ENCODE results near the gene C1orf21.
"Not testable (repeated sequence)": the region's sequence is repeated elsewhere in the genome, so short reads cannot be mapped to it uniquely, and the experiment has no call there.

Gene C1orf21, protein sequence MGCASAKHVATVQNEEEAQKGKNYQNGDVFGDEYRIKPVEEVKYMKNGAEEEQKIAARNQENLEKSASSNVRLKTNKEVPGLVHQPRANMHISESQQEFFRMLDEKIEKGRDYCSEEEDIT

GRCh38 chr1:184386312-184387068 is at the start of gene C1orf21:
Gene C1orf21, plus strand, starts transcription at chr1:184387029. Its CDS starts 90,481 bp downstream, at chr1:184477510.
- peak; percentile 21 for DNase-seq (ENCODE audit: low read depth, low spot score)

- not testable (repeated sequence) for DNase-seq (ENCODE audit: low read depth, low spot score)
These were observed 49.0 kb upstream of the C1orf21 start for GRCh38 chr1:184337865-184338264.

GRCh38 chr1:184340984-184341383 is 45.8 kb upstream of the C1orf21 start:
- no peak for DNase-seq (ENCODE audit: low read depth, low spot score)

- DNase-seq (ENCODE audit: low read depth, low spot score) = no peak
These were observed 36.3 kb upstream of the C1orf21 start for GRCh38 chr1:184350573-184350972.

GRCh38 chr1:184351416-184351975 is 35.3 kb upstream of the C1orf21 start:
- DNase-seq (ENCODE audit: low read depth, low spot score) = no peak

GRCh38 chr1:184352776-184353175 is 34.1 kb upstream of the C1orf21 start:
- no peak for DNase-seq (ENCODE audit: low read depth, low spot score)

GRCh38 chr1:184354719-184355118 is 32.1 kb upstream of the C1orf21 start:
- DNase-seq (ENCODE audit: low read depth, low spot score) = no peak

DNA sequence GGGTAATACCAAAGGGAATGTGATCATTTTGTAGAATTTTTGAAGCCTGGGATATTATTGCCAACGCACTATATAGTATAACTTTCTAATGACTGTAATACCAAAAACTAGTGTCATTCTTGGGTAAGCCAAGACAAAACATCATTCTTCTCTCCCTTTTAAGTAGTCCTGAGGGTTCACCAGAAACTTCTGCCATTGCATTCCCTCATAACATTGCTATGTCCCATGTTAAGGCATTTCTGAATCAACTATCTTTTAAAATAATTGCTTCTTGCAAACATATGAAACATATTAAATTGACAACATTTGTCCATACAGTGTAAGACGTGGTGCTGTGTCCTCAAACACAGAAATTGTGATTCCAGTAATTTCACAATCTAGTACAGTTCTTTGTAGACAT is 29.9 kb upstream of the C1orf21 start:
- DNase-seq (ENCODE audit: low read depth, low spot score) = no peak

DNA sequence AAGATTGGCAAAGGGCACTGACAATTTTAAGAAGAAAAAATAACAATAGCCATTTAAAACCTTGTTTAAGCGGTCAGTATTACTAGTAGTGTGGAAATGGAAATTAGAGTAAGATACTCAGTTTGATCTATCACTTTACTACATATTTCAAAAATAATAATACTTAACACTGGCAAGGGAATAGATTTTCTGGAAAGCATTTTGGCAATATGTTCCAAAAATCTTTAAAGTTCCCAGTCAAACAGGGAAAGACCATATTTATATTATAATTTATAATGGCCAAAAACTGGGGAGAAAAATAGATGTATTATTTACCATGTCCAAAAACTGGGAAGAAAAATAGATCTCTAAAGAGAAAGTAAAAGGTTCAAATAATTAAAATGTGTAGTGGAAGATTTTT is 28.6 kb upstream of the C1orf21 start:
- no peak for DNase-seq (ENCODE audit: low read depth, low spot score)

DNA sequence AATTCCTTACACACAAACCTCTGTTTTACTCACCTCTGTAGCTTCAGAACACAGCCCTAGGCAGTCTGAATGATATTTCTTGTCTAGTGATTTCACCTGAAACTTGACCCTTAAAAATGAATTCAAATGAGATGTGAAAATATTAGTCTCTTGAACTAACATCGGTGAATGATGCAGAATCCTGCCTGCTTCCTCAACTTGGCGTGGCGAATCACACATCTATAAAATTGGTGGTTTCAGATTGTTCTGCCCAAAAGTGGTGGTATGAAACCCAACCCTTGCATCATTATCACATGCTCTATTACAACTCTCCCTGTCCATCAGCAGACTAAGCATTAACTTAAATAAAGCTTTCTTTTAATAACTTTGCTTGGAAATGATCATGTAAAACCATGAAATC is 26.9 kb upstream of the C1orf21 start:
- no peak for DNase-seq (ENCODE audit: low read depth, low spot score)

DNA sequence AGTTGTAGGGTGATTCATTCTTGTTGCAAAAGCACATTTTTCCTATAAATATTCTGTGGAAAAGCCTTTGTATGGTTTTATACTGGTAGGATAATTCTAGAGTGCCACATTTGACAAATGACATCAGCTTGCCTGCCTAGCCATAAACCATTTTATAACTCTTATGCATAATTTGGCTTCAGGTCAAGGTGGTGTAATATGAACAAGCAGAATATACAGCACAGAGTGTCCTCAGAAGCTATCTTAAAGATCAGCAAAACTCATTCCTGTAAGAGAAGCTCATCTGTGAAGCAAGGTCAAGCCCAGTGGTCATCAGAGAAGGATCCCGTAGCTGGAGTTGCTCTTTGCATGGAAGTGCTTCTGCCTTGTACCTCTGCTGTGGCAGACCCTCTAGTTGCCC is 24.0 kb upstream of the C1orf21 start:
- DNase-seq (ENCODE audit: low read depth, low spot score) = no peak

DNA sequence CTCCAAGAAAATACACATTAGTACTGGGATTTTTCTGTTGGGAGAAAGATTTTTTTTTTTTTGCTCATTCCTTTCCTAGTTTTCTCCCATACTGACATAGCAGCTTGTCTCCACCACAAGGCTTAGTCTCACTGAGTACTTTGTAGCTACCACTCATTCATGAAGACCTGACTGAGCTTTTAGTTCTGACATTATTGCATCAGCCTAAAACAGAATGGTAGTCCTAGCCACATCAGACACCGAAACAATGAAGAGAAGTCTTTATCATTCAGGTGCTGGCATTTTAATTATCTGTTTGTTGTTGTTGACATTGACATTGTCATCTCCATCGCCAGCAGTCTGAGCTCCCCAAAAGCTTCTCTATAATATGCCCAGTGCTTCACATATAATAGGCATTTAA is 21.1 kb upstream of the C1orf21 start:
- no peak for DNase-seq (ENCODE audit: low read depth, low spot score)

DNA sequence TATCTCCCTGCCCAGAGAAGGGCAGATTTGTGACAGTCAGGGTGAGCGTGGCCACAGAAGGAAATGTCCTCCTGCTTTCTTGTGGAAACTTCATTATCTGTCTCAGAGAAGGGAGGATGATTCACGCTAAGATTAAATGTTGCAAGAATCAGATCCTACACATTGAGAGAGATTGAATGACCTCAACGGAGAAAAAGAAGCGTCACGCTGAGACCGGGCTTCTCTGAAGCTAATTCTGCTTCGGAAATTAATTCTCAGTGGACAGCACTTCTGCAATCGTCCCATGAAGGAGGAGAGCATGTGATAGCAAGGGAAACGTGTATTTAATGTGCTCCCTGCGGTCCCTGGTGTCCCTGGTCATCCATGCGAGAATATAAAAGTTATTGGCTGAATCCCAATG is 19.8 kb upstream of the C1orf21 start:
- DNase-seq (ENCODE audit: low read depth, low spot score) = no peak

- no peak for DNase-seq (ENCODE audit: low read depth, low spot score)
These were observed 19.3 kb upstream of the C1orf21 start for GRCh38 chr1:184367427-184368038.

GRCh38 chr1:184368354-184368753 is 18.5 kb upstream of the C1orf21 start:
- no peak for DNase-seq (ENCODE audit: low read depth, low spot score)

DNA sequence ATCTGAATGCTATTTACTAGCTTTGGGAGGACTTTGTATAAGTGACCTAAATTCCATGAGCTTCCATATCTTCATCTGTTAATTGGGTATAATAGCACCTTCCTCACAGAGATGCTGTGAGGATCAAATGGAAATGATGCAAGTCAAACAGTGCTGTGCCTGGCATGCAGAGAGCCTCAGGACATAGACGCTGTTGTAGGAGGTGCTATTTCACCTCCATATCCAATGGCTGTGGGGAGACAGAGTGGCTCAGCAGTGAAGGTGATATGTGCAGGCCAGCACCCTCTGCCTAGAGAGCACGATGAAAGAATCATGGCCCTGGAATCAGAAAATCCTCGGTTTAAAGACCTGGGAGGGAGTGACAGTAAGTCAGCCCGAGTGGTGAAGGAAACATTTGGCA is 16.0 kb upstream of the C1orf21 start:
- DNase-seq (ENCODE audit: low read depth, low spot score) = no peak

GRCh38 chr1:184373155-184373554 is 13.7 kb upstream of the C1orf21 start:
- DNase-seq (ENCODE audit: low read depth, low spot score) = no peak

GRCh38 chr1:184376369-184376768 is 10.5 kb upstream of the C1orf21 start:
- no peak for DNase-seq (ENCODE audit: low read depth, low spot score)

- DNase-seq (ENCODE audit: low read depth, low spot score) = no peak
These were observed 7.6 kb upstream of the C1orf21 start for GRCh38 chr1:184379111-184379752.

- no peak for DNase-seq (ENCODE audit: low read depth, low spot score)
These were observed 6.4 kb upstream of the C1orf21 start for GRCh38 chr1:184380468-184380867.

DNA sequence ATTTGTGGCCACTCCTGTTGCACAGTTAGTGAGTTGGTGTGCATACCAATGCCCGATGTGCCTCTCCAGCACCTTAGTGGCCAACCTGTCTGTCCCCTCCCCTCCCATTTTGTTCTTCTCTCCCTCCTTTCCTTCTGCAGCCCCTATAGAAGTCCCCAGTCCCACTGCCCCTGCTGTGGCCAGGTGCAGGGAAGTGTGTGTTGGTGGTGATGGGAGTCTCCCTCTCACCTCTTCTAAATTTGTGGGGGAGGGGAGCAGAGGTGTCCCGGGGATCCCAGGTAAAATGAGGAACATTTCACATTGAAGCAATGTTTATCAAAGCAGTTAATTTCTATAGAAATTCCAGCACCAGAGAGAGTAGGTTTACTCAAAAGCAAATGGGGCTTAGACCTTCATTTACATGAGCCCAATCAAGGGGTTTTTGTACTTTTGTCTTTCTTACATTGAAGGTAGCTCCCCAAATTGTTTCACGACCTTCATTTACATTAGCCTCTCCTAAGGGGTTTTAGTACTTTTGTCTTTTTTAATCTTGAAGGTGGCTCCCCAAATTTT is 3.0 kb upstream of the C1orf21 start:
- DNase-seq (ENCODE audit: low read depth, low spot score) = no peak

DNA sequence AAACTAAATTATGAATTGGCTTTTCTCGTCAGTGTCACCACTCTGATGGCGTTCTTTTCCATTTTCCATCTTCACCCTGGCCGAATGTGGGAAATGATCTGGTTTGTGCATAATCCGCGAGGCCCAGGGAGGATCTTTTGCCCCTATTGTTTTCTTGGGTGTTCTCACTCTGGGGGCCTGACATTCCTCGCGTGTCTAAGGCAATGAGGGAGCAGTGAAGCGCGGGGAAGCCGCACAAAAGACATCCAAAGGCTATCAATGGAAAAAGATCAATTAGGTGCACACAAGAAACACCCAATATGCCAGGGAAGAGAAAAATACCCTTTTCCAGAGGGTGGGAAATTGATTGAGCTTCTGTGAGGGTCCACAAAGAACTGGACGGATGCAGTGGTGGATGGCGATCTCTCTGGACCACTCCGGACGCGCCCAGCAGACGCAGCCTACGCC is 941 bp upstream of the C1orf21 start:
- no peak for DNase-seq (ENCODE audit: low read depth, low spot score)

Data from activated naive CD8-positive, alpha-beta T cell treated with anti-CD3 and anti-CD28 coated beads, Interleukin-2, amount 50 U/mL, for 16 hours (primary cell).